Parathyroid adenoma (tissue), 2 donors: ENCODE data around the gene SLC15A4.

ENCODE experiments used
- H2AFZ ChIP-seq: fragments of 300-600 bp; sonication (generic); one replicate; pipeline ENCODE4 v1.7.0; 2017; ENCODE audit warnings: antibody characterized with exemption, mild to moderate bottlenecking
- H3K27ac ChIP-seq: fragments of 300-600 bp; sonication (generic); one replicate; pipeline ENCODE4 v1.7.0; 2017
- H3K27me3 ChIP-seq: fragments of 300-600 bp; sonication (generic); one replicate; pipeline ENCODE4 v1.7.0; 2017; ENCODE audit warnings: low read length; ENCODE audit not compliant: control insufficient read depth, insufficient read depth
- H3K36me3 ChIP-seq: fragments of 300-600 bp; sonication (generic); one replicate; pipeline ENCODE4 v1.7.0; 2017; ENCODE audit warnings: low read length; ENCODE audit not compliant: control insufficient read depth, insufficient read depth
- H3K4me1 ChIP-seq: fragments of 300-600 bp; sonication (generic); one replicate; pipeline ENCODE4 v1.7.0; 2017; ENCODE audit warnings: control low read depth
- H3K4me2 ChIP-seq: fragments of 300-600 bp; sonication (generic); one replicate; pipeline ENCODE4 v1.7.0; 2017; ENCODE audit warnings: low read length
- H3K4me3 ChIP-seq: fragments of 300-600 bp; sonication (generic); one replicate; pipeline ENCODE4 v1.7.0; 2017; ENCODE audit warnings: low read depth, low read length
- H3K79me2 ChIP-seq: fragments of 300-600 bp; sonication (generic); one replicate; pipeline ENCODE4 v1.7.0; 2017; ENCODE audit warnings: control low read depth
- H3K9ac ChIP-seq: fragments of 300-600 bp; sonication (generic); one replicate; pipeline ENCODE4 v1.7.0; 2017; ENCODE audit warnings: mild to moderate bottlenecking
- H3K9me3 ChIP-seq: fragments of 300-600 bp; sonication (generic); one replicate; pipeline ENCODE4 v1.7.0; 2017; ENCODE audit warnings: low read length; ENCODE audit not compliant: control insufficient read depth
- CTCF ChIP-seq: fragments of 300-600 bp; sonication (generic); IDR thresholded peaks from one replicate; pipeline ENCODE4 v1.7.0; 2017; ENCODE audit warnings: antibody characterized with exemption, mild to moderate bottlenecking
- donor health status: primary hyperparathyroidism.

The SLC15A4 gene

DNA sequence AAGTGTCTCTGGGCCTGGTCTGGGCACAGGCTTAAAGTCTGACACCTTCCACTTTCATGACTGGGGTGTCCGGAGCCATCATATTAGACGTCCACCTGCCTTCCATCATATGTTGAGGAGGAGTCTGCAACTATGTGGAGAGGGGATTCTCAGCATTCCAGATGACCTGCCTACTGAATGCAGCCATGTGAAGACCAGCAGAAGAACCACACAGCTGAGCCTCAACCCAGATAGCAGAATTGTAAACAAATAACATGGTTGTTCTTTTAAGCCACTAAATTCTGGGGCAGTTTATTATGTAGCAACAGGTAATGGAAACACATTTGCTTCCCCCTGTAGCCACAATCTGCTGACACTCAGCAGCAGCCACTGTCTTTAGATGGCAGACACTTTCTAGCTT is 4.0 kb upstream of the SLC15A4 start:
- no peaks in the 10 kb centered on the region for H3K36me3 ChIP-seq
- no peak overlapping the region for H3K9ac ChIP-seq
- H3K4me2 ChIP-seq, result no peak overlapping the region
- H3K27ac ChIP-seq, result no peak overlapping the region
- no peak for TF ChIP-seq CTCF
- no peak overlapping the region for H2AFZ ChIP-seq
- H3K4me3 ChIP-seq, result no peak overlapping the region
- H3K27me3 ChIP-seq, result no peaks in the 10 kb centered on the region
- no peaks in the 10 kb centered on the region for H3K4me1 ChIP-seq
- peaks cover 5% of the 10 kb centered on the region for H3K79me2 ChIP-seq
- H3K9me3 ChIP-seq, result no peaks in the 10 kb centered on the region

DNA sequence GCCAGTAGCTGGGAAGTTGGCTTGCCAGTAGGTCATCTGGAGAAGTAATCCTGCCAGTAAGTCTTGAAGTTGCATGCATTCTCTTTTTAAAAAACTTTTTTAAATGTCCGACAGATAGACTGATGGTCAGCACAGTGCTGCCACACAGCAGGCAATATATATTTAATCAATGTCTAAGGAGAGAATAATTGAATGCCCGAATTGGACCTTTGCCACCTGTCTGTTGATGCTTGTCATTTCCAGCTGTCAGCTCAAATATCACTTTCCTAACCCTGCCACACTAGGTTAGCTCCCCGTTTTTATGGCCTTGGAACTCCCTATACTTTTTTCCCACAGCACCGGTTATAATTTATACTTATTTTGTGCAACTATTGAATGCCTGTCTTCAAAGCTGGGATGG is 2.1 kb upstream of the SLC15A4 start:
- H3K36me3 ChIP-seq, result no peaks in the 10 kb centered on the region
- no peak for TF ChIP-seq CTCF
- H3K4me2 ChIP-seq, result no peak overlapping the region
- no peak overlapping the region for H3K4me3 ChIP-seq
- no peak overlapping the region for H2AFZ ChIP-seq
- peaks cover 7% of the 10 kb centered on the region for H3K79me2 ChIP-seq
- H3K9me3 ChIP-seq, result no peaks in the 10 kb centered on the region
- H3K9ac ChIP-seq, result no peak overlapping the region
- no peaks in the 10 kb centered on the region for H3K27me3 ChIP-seq
- H3K27ac ChIP-seq, result no peak overlapping the region
- H3K4me1 ChIP-seq, result no peaks in the 10 kb centered on the region

DNA sequence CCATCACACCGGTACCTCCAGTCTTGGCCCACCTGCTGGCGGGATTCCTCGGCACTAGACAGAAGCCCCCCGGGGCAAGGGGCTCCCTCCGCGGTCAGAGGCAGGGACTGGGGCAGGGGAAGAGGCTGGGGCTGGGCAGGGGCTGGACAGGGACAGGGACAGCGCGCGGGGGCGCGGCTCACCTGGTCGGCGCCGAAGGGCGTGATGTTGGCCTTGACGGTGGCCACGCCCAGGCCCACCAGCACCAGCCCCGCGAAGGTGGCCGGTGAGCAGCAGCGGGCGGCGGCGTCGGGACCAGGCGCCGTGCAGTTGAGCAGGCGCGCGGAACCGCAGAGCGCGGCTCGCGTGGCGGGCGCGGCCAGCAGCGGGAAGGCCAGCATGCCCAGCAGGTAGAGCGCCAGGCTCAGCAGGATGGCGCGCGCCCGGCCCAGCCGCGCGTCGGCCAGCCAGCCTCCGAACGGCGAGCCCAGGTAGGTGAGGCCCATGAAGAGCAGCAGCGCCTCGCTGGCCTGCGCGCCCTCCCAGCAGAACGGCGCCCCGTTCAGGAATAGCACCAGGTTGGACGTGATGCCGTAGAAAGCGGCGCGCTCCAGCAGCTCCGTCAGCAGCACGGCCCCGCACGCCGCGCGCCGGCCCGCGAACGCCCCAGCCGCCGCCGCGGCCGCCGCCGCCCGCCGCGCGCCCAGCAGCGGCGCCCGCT is 392 bp downstream of the SLC15A4 start:
- Histone ChIP-seq H3K36me3 (no peaks in the 10 kb centered on the region), H3K9ac (peak overlapping the region; percentile 38), H3K4me3 (peak overlapping the region; percentile 61), H3K9me3 (no peaks in the 10 kb centered on the region), H3K4me2 (peak overlapping the region; percentile 88), H3K4me1 (peaks cover under 1% of the 10 kb centered on the region), H2AFZ (peak overlapping the region; percentile 81), H3K27me3 (no peaks in the 10 kb centered on the region), H3K79me2 (peaks cover 23% of the 10 kb centered on the region), H3K27ac (peak overlapping the region; percentile 48)
- no peak for TF ChIP-seq CTCF

DNA sequence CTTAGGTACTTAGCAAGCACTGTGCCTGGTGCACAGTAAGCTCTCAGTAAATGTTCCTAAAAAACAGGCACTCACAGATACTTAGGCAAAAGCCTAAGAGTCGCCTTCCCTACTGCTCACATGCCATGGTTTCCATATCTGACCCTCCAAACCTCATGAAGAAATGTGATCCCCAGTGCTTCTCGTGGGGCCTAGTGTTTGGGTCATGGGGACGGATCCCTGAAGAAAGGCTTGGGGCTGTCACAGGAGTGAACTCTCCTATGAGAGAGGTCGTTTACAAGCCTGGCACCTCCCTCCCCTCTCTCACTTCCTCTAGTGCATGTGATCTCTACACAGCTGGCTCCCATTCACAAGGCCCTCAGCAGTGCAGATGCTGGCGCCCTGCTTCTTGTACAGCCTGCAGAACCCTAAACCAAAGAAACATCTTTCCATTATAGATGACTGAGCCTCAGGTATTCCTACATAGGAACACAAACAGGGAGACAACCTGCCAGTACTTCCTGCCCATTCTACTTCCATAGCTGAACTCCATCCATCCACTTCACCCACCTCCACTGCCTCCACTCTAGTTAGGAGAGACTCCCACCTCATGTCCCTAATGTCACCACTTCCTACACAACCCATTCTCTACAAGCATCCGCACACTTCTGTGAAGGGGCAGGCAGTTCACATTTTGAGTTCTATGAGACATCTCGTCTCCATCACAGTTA is 2.9 kb downstream of the SLC15A4 start:
- no peaks in the 10 kb centered on the region for H3K9me3 ChIP-seq
- H3K27ac ChIP-seq, result no peak overlapping the region
- no peak overlapping the region for H3K4me2 ChIP-seq
- TF ChIP-seq CTCF, result no peak
- peaks cover 38% of the 10 kb centered on the region for H3K79me2 ChIP-seq
- no peak overlapping the region for H2AFZ ChIP-seq
- no peak overlapping the region for H3K4me3 ChIP-seq
- no peaks in the 10 kb centered on the region for H3K27me3 ChIP-seq
- peaks cover 15% of the 10 kb centered on the region for H3K4me1 ChIP-seq
- no peak overlapping the region for H3K9ac ChIP-seq
- no peaks in the 10 kb centered on the region for H3K36me3 ChIP-seq
